ENCODE results near the gene DBP. TPM values are rescaled to one million over a fixed set of nuclear protein-coding genes. Genes with fewer than 3 reads are reported as not detected.

Gene DBP
- total and polyA plus RNA-seq, 2 of the 13 experiments (the other 11 are each of a cell fraction or from before 2014, with no cell fraction given): 1.7 to 5.8 TPM

DNA sequence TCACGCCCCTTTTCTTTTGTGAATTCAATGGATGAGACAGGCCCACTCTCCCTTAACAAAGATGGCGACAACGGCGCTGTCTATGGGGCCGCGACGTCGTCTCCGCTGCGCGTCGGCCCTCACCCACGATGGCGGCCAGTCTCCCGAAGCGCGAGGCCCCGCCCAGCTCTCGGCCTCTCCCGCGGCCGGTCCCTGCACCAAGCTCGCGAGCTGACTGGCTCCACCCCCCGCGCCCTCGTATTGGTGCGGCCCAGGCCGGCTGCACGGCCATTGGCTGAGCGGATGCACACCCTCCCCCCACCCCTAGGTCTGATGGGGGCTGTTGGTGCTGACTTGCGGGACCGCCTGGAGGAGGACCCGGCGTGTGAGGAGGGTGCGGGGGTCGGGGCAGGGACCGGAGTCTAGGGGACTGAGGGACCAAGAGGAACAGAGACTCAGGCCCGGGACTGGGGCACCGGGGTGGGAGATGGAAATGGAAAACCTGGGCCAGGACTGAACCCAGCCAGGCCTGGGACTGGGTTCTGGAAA is 13.0 kb downstream of the DBP start (continued):
- TF ChIP-seq, protein P1, sequence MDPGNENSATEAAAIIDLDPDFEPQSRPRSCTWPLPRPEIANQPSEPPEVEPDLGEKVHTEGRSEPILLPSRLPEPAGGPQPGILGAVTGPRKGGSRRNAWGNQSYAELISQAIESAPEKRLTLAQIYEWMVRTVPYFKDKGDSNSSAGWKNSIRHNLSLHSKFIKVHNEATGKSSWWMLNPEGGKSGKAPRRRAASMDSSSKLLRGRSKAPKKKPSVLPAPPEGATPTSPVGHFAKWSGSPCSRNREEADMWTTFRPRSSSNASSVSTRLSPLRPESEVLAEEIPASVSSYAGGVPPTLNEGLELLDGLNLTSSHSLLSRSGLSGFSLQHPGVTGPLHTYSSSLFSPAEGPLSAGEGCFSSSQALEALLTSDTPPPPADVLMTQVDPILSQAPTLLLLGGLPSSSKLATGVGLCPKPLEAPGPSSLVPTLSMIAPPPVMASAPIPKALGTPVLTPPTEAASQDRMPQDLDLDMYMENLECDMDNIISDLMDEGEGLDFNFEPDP (CRISPR knock-in tag; conservative IDR thresholded peaks at IDR 0.05): no peak
- TF ChIP-seq JDP2 (CRISPR knock-in tag; IDR thresholded peaks at IDR 0.05; ENCODE audit: borderline replicate concordance): no peak
- TF ChIP-seq RFX5 (IDR thresholded peaks at IDR 0.05; ENCODE audit: low read depth, low read length): no peak
- no peak for TF ChIP-seq ZNF572 (CRISPR knock-in tag; IDR thresholded peaks at IDR 0.05)
- TF ChIP-seq ZNF761 (CRISPR knock-in tag; conservative IDR thresholded peaks at IDR 0.05): no peak
- TF ChIP-seq, protein P2, sequence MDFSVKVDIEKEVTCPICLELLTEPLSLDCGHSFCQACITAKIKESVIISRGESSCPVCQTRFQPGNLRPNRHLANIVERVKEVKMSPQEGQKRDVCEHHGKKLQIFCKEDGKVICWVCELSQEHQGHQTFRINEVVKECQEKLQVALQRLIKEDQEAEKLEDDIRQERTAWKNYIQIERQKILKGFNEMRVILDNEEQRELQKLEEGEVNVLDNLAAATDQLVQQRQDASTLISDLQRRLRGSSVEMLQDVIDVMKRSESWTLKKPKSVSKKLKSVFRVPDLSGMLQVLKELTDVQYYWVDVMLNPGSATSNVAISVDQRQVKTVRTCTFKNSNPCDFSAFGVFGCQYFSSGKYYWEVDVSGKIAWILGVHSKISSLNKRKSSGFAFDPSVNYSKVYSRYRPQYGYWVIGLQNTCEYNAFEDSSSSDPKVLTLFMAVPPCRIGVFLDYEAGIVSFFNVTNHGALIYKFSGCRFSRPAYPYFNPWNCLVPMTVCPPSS (IDR thresholded peaks at IDR 0.05): no peak
- TF ChIP-seq ZNF605 (CRISPR knock-in tag; IDR thresholded peaks at IDR 0.05): peak; percentile 41; the same call in 1 of the 2 replicates
- no peak for TF ChIP-seq KDM6A (CRISPR knock-in tag; IDR thresholded peaks at IDR 0.05; ENCODE audit: low read depth)
- TF ChIP-seq, protein P3, sequence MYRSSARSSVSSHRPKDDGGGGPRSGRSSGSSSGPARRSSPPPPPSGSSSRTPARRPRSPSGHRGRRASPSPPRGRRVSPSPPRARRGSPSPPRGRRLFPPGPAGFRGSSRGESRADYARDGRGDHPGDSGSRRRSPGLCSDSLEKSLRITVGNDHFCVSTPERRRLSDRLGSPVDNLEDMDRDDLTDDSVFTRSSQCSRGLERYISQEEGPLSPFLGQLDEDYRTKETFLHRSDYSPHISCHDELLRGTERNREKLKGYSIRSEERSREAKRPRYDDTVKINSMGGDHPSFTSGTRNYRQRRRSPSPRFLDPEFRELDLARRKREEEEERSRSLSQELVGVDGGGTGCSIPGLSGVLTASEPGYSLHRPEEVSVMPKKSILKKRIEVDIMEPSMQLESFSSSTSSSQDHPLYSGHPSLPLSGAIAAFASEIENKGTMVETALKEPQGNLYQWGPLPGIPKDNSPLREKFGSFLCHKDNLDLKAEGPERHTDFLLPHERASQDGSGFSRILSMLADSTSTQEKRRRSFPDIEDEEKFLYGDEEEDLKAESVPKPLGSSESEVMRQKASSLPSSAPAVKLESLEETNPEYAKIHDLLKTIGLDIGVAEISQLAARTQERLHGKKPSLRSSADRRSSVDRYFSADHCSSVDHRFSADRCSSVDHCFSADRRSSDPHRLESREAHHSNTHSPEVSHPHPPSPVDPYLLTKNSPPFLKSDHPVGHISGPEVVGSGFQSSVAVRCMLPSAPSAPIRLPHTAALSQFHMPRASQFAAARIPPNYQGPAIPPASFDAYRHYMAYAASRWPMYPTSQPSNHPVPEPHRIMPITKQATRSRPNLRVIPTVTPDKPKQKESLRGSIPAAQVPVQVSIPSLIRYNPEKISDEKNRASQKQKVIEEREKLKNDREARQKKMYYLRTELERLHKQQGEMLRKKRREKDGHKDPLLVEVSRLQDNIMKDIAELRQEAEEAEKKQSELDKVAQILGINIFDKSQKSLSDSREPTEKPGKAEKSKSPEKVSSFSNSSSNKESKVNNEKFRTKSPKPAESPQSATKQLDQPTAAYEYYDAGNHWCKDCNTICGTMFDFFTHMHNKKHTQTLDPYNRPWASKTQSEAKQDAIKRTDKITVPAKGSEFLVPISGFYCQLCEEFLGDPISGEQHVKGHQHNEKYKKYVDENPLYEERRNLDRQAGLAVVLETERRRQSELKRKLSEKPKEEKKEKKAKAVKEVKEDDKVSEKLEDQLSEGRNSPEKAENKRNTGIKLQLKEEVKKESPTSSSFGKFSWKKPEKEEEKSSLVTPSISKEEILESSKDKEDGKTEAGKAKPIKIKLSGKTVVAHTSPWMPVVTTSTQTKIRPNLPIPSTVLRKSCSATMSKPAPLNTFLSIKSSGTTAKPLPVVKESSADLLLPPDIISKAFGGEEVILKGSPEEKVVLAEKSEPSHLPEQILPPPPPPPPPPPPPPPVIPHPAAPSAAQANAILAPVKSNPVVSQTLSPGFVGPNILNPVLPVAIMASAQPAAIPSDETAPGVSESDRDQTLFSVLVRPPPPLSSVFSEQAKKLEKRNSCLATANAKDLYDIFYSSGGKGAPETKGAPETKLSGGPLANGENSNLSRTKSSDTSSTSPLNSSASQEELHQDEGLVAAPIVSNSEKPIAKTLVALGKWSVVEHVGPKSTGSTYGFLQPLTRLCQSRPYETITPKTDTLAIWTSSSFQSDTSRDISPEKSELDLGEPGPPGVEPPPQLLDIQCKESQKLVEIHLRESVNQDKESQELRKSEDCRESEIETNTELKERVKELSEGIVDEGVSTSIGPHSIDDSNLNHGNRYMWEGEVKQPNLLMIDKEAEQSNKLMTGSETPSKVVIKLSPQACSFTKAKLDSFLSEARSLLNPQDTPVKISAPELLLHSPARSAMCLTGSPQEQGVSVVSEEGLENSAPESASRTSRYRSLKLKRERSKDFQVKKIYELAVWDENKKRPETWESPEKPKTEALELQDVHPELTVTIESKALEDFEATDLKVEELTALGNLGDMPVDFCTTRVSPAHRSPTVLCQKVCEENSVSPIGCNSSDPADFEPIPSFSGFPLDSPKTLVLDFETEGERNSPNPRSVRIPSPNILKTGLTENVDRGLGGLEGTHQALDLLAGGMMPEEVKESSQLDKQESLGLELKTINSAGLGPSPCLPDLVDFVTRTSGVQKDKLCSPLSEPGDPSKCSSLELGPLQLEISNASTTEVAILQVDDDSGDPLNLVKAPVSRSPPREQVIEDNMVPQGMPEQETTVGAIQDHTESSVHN (CRISPR knock-in tag; IDR thresholded peaks at IDR 0.05): no peak
- TF ChIP-seq, protein P4, sequence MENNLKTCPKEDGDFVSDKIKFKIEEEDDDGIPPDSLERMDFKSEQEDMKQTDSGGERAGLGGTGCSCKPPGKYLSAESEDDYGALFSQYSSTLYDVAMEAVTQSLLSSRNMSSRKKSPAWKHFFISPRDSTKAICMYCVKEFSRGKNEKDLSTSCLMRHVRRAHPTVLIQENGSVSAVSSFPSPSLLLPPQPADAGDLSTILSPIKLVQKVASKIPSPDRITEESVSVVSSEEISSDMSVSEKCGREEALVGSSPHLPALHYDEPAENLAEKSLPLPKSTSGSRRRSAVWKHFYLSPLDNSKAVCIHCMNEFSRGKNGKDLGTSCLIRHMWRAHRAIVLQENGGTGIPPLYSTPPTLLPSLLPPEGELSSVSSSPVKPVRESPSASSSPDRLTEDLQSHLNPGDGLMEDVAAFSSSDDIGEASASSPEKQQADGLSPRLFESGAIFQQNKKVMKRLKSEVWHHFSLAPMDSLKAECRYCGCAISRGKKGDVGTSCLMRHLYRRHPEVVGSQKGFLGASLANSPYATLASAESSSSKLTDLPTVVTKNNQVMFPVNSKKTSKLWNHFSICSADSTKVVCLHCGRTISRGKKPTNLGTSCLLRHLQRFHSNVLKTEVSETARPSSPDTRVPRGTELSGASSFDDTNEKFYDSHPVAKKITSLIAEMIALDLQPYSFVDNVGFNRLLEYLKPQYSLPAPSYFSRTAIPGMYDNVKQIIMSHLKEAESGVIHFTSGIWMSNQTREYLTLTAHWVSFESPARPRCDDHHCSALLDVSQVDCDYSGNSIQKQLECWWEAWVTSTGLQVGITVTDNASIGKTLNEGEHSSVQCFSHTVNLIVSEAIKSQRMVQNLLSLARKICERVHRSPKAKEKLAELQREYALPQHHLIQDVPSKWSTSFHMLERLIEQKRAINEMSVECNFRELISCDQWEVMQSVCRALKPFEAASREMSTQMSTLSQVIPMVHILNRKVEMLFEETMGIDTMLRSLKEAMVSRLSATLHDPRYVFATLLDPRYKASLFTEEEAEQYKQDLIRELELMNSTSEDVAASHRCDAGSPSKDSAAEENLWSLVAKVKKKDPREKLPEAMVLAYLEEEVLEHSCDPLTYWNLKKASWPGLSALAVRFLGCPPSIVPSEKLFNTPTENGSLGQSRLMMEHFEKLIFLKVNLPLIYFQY (CRISPR knock-in tag; IDR thresholded peaks at IDR 0.05; ENCODE audit: borderline replicate concordance): no peak
- TF ChIP-seq IKZF1 (IDR thresholded peaks at IDR 0.05): no peak
- no peak for TF ChIP-seq GTF3A (CRISPR knock-in tag; conservative IDR thresholded peaks at IDR 0.05)
- TF ChIP-seq, protein P5, sequence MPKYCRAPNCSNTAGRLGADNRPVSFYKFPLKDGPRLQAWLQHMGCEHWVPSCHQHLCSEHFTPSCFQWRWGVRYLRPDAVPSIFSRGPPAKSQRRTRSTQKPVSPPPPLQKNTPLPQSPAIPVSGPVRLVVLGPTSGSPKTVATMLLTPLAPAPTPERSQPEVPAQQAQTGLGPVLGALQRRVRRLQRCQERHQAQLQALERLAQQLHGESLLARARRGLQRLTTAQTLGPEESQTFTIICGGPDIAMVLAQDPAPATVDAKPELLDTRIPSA (CRISPR knock-in tag; IDR thresholded peaks at IDR 0.05; ENCODE audit: borderline replicate concordance): no peak
- no peak for TF ChIP-seq ZNF510 (CRISPR knock-in tag; IDR thresholded peaks at IDR 0.05; ENCODE audit: low read depth)
- TF ChIP-seq TOPORS (CRISPR knock-in tag; IDR thresholded peaks at IDR 0.05): no peak

Data from HepG2 (cell line).